Panc1 (cell line): ENCODE measurements around the gene HYAL3.
A peak's percentile ranks its signal among the peaks of the same experiment; 100 is the strongest.

Experiments used
- CTCF ChIP-seq: fragments of 450-650 bp; IDR thresholded peaks from 2 replicates; pipeline ENCODE4 v1.5.1; 2017; ENCODE audit warnings: mild to moderate bottlenecking
- POLR2AphosphoS5 ChIP-seq: IDR thresholded peaks from 2 replicates; pipeline ENCODE4 v1.6.1; 2012; ENCODE audit warnings: mild to moderate bottlenecking, low read depth, low read length, moderate library complexity
- REST ChIP-seq, 2 experiments: IDR thresholded peaks; 2 replicates each; pipeline ENCODE4 v1.6.1; 2011 to 2012; ENCODE audit warnings: low read depth in 2 of 2, control low read depth in 1 of 2, low read length in 1 of 2, mild to moderate bottlenecking in 1 of 2, moderate library complexity in 1 of 2; ENCODE audit not compliant: insufficient read depth in 1 of 2
- SIN3A ChIP-seq: IDR thresholded peaks from 2 replicates; pipeline ENCODE4 v1.6.1; 2012; ENCODE audit warnings: low read depth, mild to moderate bottlenecking, low read length, moderate library complexity, borderline replicate concordance; ENCODE audit not compliant: insufficient read depth
- TCF7L2 ChIP-seq: IDR thresholded peaks from 2 replicates; pipeline ENCODE4 v1.6.1; 2011; ENCODE audit warnings: mild to moderate bottlenecking, low read depth, low read length, inconsistent platforms

GRCh38 chr3:50260027-50260941 is 38.9 kb downstream of the HYAL3 start:
- TF ChIP-seq CTCF (peak; percentile 97), POLR2AphosphoS5 (peak; percentile 81), REST (IDR thresholded peaks at IDR 0.05; ENCODE audit: insufficient read depth in 1 of 2, low read depth in 2 of 2, low read length in 1 of 2) (no peak), SIN3A (peak; percentile 69; the same call in 1 of the 2 replicates), TCF7L2 (peak; percentile 98)
